ENCODE data around the gene AREL1.

AREL1 gene

GRCh38 chr14:74660167-74660566, 52.7 kb downstream of the AREL1 start:
- no peak for DNase-seq (ENCODE audit: low read depth in 1 of 2, low spot score in 1 of 2)

GRCh38 chr14:74658535-74659131, 54.2 kb downstream of the AREL1 start:
- DNase-seq (ENCODE audit: low read depth in 1 of 2, low spot score in 1 of 2): no peak

GRCh38 chr14:74656964-74657363, 55.9 kb downstream of the AREL1 start:
- no peak for DNase-seq (ENCODE audit: low read depth in 1 of 2, low spot score in 1 of 2)

- no peak for DNase-seq (ENCODE audit: low read depth in 1 of 2, low spot score in 1 of 2)
Observed at GRCh38 chr14:74655599-74656395, 57.1 kb downstream of the AREL1 start.

- no peak for DNase-seq (ENCODE audit: low read depth in 1 of 2, low spot score in 1 of 2)
Observed at GRCh38 chr14:74654931-74655330, 57.9 kb downstream of the AREL1 start.

- no peak for DNase-seq (ENCODE audit: low read depth in 1 of 2, low spot score in 1 of 2)
Observed at GRCh38 chr14:74653386-74654138, 59.3 kb downstream of the AREL1 start.

GRCh38 chr14:74652541-74652940, 60.3 kb downstream of the AREL1 start:
- no peak for DNase-seq (ENCODE audit: low read depth in 1 of 2, low spot score in 1 of 2)

- no peak for DNase-seq (ENCODE audit: low read depth in 1 of 2, low spot score in 1 of 2)
Observed at GRCh38 chr14:74650927-74651686, 61.8 kb downstream of the AREL1 start.

GRCh38 chr14:74649673-74650072, 63.2 kb downstream of the AREL1 start:
- no peak for DNase-seq (ENCODE audit: low read depth in 1 of 2, low spot score in 1 of 2)

GRCh38 chr14:74649167-74649566, 63.7 kb downstream of the AREL1 start:
- no peak for DNase-seq (ENCODE audit: low read depth in 1 of 2, low spot score in 1 of 2)

GRCh38 chr14:74648601-74649000, 64.3 kb downstream of the AREL1 start:
- no peak for DNase-seq (ENCODE audit: low read depth in 1 of 2, low spot score in 1 of 2)

- DNase-seq (ENCODE audit: low read depth in 1 of 2, low spot score in 1 of 2): no peak
Observed at GRCh38 chr14:74647678-74648461, 65.0 kb downstream of the AREL1 start.

- no peak for DNase-seq (ENCODE audit: low read depth in 1 of 2, low spot score in 1 of 2)
Observed at GRCh38 chr14:74647061-74647677, 65.7 kb downstream of the AREL1 start.

- no peak for DNase-seq (ENCODE audit: low read depth in 1 of 2, low spot score in 1 of 2)
Observed at GRCh38 chr14:74645756-74646470, 67.0 kb downstream of the AREL1 start.

GRCh38 chr14:74645244-74645643, 67.6 kb downstream of the AREL1 start:
- no peak for DNase-seq (ENCODE audit: low read depth in 1 of 2, low spot score in 1 of 2)

- DNase-seq (ENCODE audit: low read depth in 1 of 2, low spot score in 1 of 2): no peak
Observed at GRCh38 chr14:74641601-74642391, 71.1 kb downstream of the AREL1 start.

- DNase-seq (ENCODE audit: low read depth in 1 of 2, low spot score in 1 of 2): no peak
Observed at GRCh38 chr14:74638966-74639365, 73.9 kb downstream of the AREL1 start.

GRCh38 chr14:74638066-74638465, 74.8 kb downstream of the AREL1 start:
- no peak for DNase-seq (ENCODE audit: low read depth in 1 of 2, low spot score in 1 of 2)

GRCh38 chr14:74637178-74637550, 75.7 kb downstream of the AREL1 start:
- DNase-seq (ENCODE audit: low read depth in 1 of 2, low spot score in 1 of 2): no peak

Measured in activated CD4-positive, alpha-beta T cell treated with anti-CD3 and anti-CD28 coated beads, Interleukin-2, amount 50 U/mL, for 24 hours (primary cell).